OCI-LY7 (cell line): ENCODE results near the gene NAV3. TPM values are rescaled to one million over a fixed set of nuclear protein-coding genes. Genes with fewer than 3 reads are reported as not detected.
"Not testable (repeated sequence)": the region's sequence is repeated elsewhere in the genome, so short reads cannot be mapped to it uniquely, and the experiment has no call there.

Experiments used
- BruUV-seq: library from RNA; stranded (reverse); fragments of 400-500 nt; replicated peaks from 2 replicates; lab custom pipeline; 2021; lab: Mats Ljungman, UMichigan
- CTCF ChIA-PET: fragments of 300-600 bp; sonication (Branson Sonifier 250); formaldehyde crosslinking; loops from one replicate; lab custom pipeline; 2022; ENCODE audit warnings: antibody characterized with exemption; ENCODE audit not compliant: unreplicated experiment; lab: Charles Lee
- POLR2A ChIA-PET: fragments of 300-600 bp; sonication (Branson Sonifier 250); formaldehyde crosslinking; loops from one replicate; lab custom pipeline; 2022; ENCODE audit warnings: antibody characterized with exemption; lab: Charles Lee
- DNase-seq: peaks from one replicate; pipeline ENCODE4 v3.0.0-alpha.2; 2015; ENCODE audit warnings: low spot score
- H2AFZ ChIP-seq: fragments of 200-600 bp; sonication (generic), shearing (Covaris generic); 2 replicates; pipeline ENCODE4 v1.6.1; 2014; ENCODE audit warnings: mild to moderate bottlenecking, antibody characterized with exemption, low read length, moderate library complexity
- H3K27ac ChIP-seq: fragments of 200-600 bp; sonication (generic); 2 replicates; pipeline ENCODE4 v1.5.1; 2014; ENCODE audit warnings: mixed run types, low read depth, mild to moderate bottlenecking, moderate library complexity, low read length, inconsistent platforms; ENCODE audit not compliant: poor library complexity, severe bottlenecking
- H3K36me3 ChIP-seq: fragments of 200-600 bp; sonication (generic); 2 replicates; pipeline ENCODE4 v1.6.1; 2014; ENCODE audit warnings: mild to moderate bottlenecking, antibody characterized with exemption, low read length, moderate library complexity, mixed read lengths; ENCODE audit not compliant: insufficient read depth
- H3K4me1 ChIP-seq: fragments of 200-600 bp; sonication (generic); 2 replicates; pipeline ENCODE4 v1.5.1; 2014; ENCODE audit warnings: mild to moderate bottlenecking, low read length; ENCODE audit not compliant: insufficient read depth, poor library complexity, severe bottlenecking
- H3K4me2 ChIP-seq: fragments of 200-600 bp; sonication (generic); 2 replicates; pipeline ENCODE4 v1.6.1; 2014; ENCODE audit warnings: mild to moderate bottlenecking, low read length
- H3K4me3 ChIP-seq: fragments of 200-600 bp; sonication (generic); 2 replicates; pipeline ENCODE4 v1.5.1; 2014; ENCODE audit warnings: mild to moderate bottlenecking, low read depth, low read length; ENCODE audit not compliant: poor library complexity, severe bottlenecking
- H3K79me2 ChIP-seq: fragments of 200-600 bp; sonication (generic); 2 replicates; pipeline ENCODE4 v1.6.1; 2016; ENCODE audit warnings: low read depth, mild to moderate bottlenecking, low read length, moderate library complexity, mixed read lengths; ENCODE audit not compliant: insufficient read depth
- H3K9me2 ChIP-seq: fragments of 200-600 bp; sonication (generic); 2 replicates; pipeline ENCODE4 v1.6.1; 2016; ENCODE audit warnings: mild to moderate bottlenecking, low read length, mixed read lengths; ENCODE audit not compliant: insufficient read depth
- H3K9me3 ChIP-seq: fragments of 200-600 bp; sonication (generic); 2 replicates; pipeline ENCODE4 v1.6.1; 2014; ENCODE audit warnings: mild to moderate bottlenecking, mixed run types, low read length, mixed read lengths
- H4K20me1 ChIP-seq: fragments of 200-600 bp; sonication (generic); 2 replicates; pipeline ENCODE4 v1.6.1; 2014; ENCODE audit warnings: mild to moderate bottlenecking, antibody characterized with exemption, low read length, moderate library complexity, mixed read lengths; ENCODE audit not compliant: insufficient read depth
- EZH2phosphoT487 ChIP-seq: fragments of 200-600 bp; sonication (generic); IDR thresholded peaks from 2 replicates; pipeline ENCODE4 v1.6.1; 2018; ENCODE audit warnings: low read depth, borderline replicate concordance, mild to moderate bottlenecking, mixed run types, antibody characterized with exemption, low read length, moderate library complexity, mixed read lengths
- intact Hi-C: fragments of 100-400 bp; cut with micrococcal nuclease; formaldehyde crosslinking; loops from one replicate; pipeline ENCODE4 v1.10.0; 2022; ENCODE audit not compliant: unreplicated experiment
- total RNA-seq, 2 experiments: library from RNA; depleted of rRNA in 1 of 2; stranded (reverse); fragments of >200 nt in 1 of 2; shearing (Covaris generic) in 1 of 2; gene quantifications; 2 replicates each; pipeline ENCODE4 v1.2.3, GENCODE V29; 2014 to 2022
- TF ChIP-seq, protein P1 (sequence below): fragments of 200-600 bp; sonication (generic); conservative IDR thresholded peaks from 2 replicates; pipeline ENCODE4 v1.5.1; 2014; ENCODE audit warnings: mild to moderate bottlenecking, antibody characterized with exemption, low read length, moderate library complexity, mixed read lengths

NAV3 gene
- total RNA-seq, 2 experiments from 2014 or later = 0.68 to 1.6 TPM

DNA sequence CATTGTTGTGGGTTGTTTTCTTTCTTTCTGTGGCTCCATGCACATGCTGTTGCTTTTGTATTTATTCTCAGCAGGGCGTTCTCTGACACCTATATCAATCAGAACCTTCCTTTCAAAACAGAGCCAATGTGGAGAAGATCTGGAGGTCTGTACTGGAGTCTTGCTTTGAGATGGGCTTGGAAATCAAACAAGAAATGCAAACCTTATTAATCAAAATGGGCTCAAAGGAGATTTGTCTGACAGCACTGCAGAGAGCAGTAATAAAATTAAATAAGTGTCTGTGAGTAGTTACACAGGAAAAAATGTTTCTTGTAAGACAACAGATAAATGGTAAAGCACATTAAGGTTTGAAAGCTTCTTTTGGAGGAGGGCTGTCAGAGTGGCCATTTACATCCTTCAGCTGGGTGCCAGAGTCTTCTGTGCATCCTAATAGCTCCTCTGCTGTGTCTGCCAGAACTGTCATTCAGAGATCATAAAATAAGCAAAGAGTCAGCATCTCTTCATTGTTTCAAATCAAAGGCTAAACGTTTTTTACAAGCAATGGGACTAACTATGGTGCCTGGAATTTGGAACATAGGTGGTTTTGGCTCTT lies 414.3 kb downstream of the NAV3 start:
- Histone ChIP-seq H3K9me2 (no peaks in the 10 kb centered on the region), H3K4me2 (no peak overlapping the region), H4K20me1 (no peaks in the 10 kb centered on the region), H3K27ac (no peak overlapping the region), H3K36me3 (no peaks in the 10 kb centered on the region), H3K79me2 (no peaks in the 10 kb centered on the region), H2AFZ (no peak overlapping the region; the same call in 1 of the 2 replicates), H3K4me3 (no peak overlapping the region), H3K4me1 (no peaks in the 10 kb centered on the region), H3K9me3 (no peaks in the 10 kb centered on the region)
- TF ChIP-seq, protein P1, sequence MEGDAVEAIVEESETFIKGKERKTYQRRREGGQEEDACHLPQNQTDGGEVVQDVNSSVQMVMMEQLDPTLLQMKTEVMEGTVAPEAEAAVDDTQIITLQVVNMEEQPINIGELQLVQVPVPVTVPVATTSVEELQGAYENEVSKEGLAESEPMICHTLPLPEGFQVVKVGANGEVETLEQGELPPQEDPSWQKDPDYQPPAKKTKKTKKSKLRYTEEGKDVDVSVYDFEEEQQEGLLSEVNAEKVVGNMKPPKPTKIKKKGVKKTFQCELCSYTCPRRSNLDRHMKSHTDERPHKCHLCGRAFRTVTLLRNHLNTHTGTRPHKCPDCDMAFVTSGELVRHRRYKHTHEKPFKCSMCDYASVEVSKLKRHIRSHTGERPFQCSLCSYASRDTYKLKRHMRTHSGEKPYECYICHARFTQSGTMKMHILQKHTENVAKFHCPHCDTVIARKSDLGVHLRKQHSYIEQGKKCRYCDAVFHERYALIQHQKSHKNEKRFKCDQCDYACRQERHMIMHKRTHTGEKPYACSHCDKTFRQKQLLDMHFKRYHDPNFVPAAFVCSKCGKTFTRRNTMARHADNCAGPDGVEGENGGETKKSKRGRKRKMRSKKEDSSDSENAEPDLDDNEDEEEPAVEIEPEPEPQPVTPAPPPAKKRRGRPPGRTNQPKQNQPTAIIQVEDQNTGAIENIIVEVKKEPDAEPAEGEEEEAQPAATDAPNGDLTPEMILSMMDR = no peak
- no peak for TF ChIP-seq EZH2phosphoT487
- intact Hi-C loops = no loop called here
- BruUV-seq = no TSS peak
- POLR2A ChIA-PET = interaction anchor here (0.6 kb wide), 1 partner anchor 27 kb away, joined by 3 read pairs; no protein-coding TSS in a partner anchor
- CTCF ChIA-PET = no interaction called here
- DNase-seq = no peak

- Histone ChIP-seq H3K36me3 (no peaks in the 10 kb centered on the region), H4K20me1 (no peaks in the 10 kb centered on the region), H3K4me2 (no peak overlapping the region), H3K9me3 (no peaks in the 10 kb centered on the region), H3K27ac (no peak overlapping the region), H3K79me2 (no peaks in the 10 kb centered on the region), H3K9me2 (no peaks in the 10 kb centered on the region), H3K4me3 (no peak overlapping the region), H3K4me1 (no peaks in the 10 kb centered on the region), H2AFZ (no peak overlapping the region)
- no TSS peak for BruUV-seq
- intact Hi-C loops = no loop called here
- TF ChIP-seq, protein P1 = no peak
- ChIA-PET POLR2A (no interaction called here), CTCF (no interaction called here)
- DNase-seq = no peak
Measured at GRCh38 chr12:78248321-78248720, 417.6 kb downstream of the NAV3 start.

GRCh38 chr12:78249578-78249977 lies 418.9 kb downstream of the NAV3 start:
- CTCF ChIA-PET = no interaction called here

GRCh38 chr12:78257662-78258061 lies 427.0 kb downstream of the NAV3 start:
- H3K27ac ChIP-seq, H3K9me3 ChIP-seq, H2AFZ ChIP-seq, intact Hi-C loops, H4K20me1 ChIP-seq, H3K4me2 ChIP-seq, POLR2A ChIA-PET, DNase-seq, H3K36me3 ChIP-seq, H3K4me1 ChIP-seq, BruUV-seq, H3K9me2 ChIP-seq, H3K4me3 ChIP-seq, CTCF ChIA-PET, H3K79me2 ChIP-seq: not testable (repeated sequence)

More at GRCh38 chr12:78249578-78249977, 418.9 kb downstream of the NAV3 start:
- DNase-seq = no peak
- Histone ChIP-seq H3K9me3 (no peaks in the 10 kb centered on the region), H3K36me3 (no peaks in the 10 kb centered on the region), H3K9me2 (no peaks in the 10 kb centered on the region), H3K4me3 (no peak overlapping the region), H3K4me2 (no peak overlapping the region), H4K20me1 (no peaks in the 10 kb centered on the region), H2AFZ (no peak overlapping the region), H3K79me2 (no peaks in the 10 kb centered on the region), H3K4me1 (no peaks in the 10 kb centered on the region), H3K27ac (no peak overlapping the region)
- BruUV-seq = no TSS peak
- intact Hi-C loops = no loop called here
- no peak for TF ChIP-seq EZH2phosphoT487
- TF ChIP-seq, protein P1 = no peak
- POLR2A ChIA-PET = no interaction called here
